Astrocyte (in vitro differentiated cells and primary cell): Measurements from ENCODE around the gene DUOX2. TPM values are rescaled to one million over a fixed set of nuclear protein-coding genes. Genes with fewer than 3 reads are reported as not detected.
"Not testable (repeated sequence)": the region's sequence is repeated elsewhere in the genome, so short reads cannot be mapped to it uniquely, and the experiment has no call there.

Experiments
- DNase-seq: peaks from one replicate; pipeline ENCODE4 v3.0.0-alpha.2; 2010; ENCODE audit warnings: low read depth
- FAIRE-seq: peaks from 2 replicates; lab custom pipeline; 2011; peaks lifted over from hg19 to GRCh38; lab: Jason Lieb, UNC
- H2AFZ ChIP-seq: 2 replicates; pipeline ENCODE4 v1.6.0; 2012; ENCODE audit warnings: low read depth, low read length, inconsistent platforms
- H3K27ac ChIP-seq: 2 replicates; pipeline ENCODE4 v1.5.1; 2011; ENCODE audit warnings: low read depth, low read length, inconsistent platforms
- H3K27me3 ChIP-seq: 2 replicates; pipeline ENCODE4 v1.6.0; 2011; ENCODE audit warnings: low read length, inconsistent platforms; ENCODE audit not compliant: insufficient read depth
- H3K36me3 ChIP-seq: 2 replicates; pipeline ENCODE4 v1.5.1; 2011; ENCODE audit warnings: low read length, inconsistent platforms; ENCODE audit not compliant: insufficient read depth
- H3K4me1 ChIP-seq: 2 replicates; pipeline ENCODE4 v1.5.1; 2011; ENCODE audit warnings: low read length, inconsistent platforms; ENCODE audit not compliant: insufficient read depth
- H3K4me2 ChIP-seq: 2 replicates; pipeline ENCODE4 v1.6.0; 2012; ENCODE audit warnings: low read length, inconsistent platforms
- H3K4me3 ChIP-seq: 2 replicates; pipeline ENCODE4 v1.5.1; 2011; ENCODE audit warnings: low read depth, mild to moderate bottlenecking, low read length, inconsistent platforms; ENCODE audit not compliant: insufficient read depth
- H3K79me2 ChIP-seq: 2 replicates; pipeline ENCODE4 v1.6.0; 2012; ENCODE audit warnings: mild to moderate bottlenecking, low read length, inconsistent platforms; ENCODE audit not compliant: insufficient read depth
- H3K9ac ChIP-seq: 2 replicates; pipeline ENCODE4 v1.6.0; 2012; ENCODE audit warnings: mild to moderate bottlenecking, low read length, inconsistent platforms
- H3K9me3 ChIP-seq: 2 replicates; pipeline ENCODE4 v1.5.1; 2012; ENCODE audit warnings: low read depth, mild to moderate bottlenecking, low read length, inconsistent platforms; ENCODE audit not compliant: insufficient read depth
- H4K20me1 ChIP-seq: 2 replicates; pipeline ENCODE4 v1.6.0; 2012; ENCODE audit warnings: low read length, inconsistent platforms; ENCODE audit not compliant: insufficient read depth
- H3K27ac Mint-ChIP-seq: one replicate; pipeline ENCODE4 v1.8.0; 2021; ENCODE audit warnings: mild to moderate bottlenecking, mixed read lengths; ENCODE audit not compliant: unreplicated experiment
- H3K27me3 Mint-ChIP-seq: one replicate; pipeline ENCODE4 v1.8.0; 2021; ENCODE audit warnings: low read depth, mixed read lengths; ENCODE audit not compliant: unreplicated experiment
- H3K36me3 Mint-ChIP-seq: one replicate; pipeline ENCODE4 v1.8.0; 2021; ENCODE audit warnings: low read depth, mixed read lengths; ENCODE audit not compliant: unreplicated experiment
- H3K4me1 Mint-ChIP-seq: one replicate; pipeline ENCODE4 v1.8.0; 2021; ENCODE audit warnings: low read depth, mixed read lengths; ENCODE audit not compliant: unreplicated experiment
- H3K4me3 Mint-ChIP-seq: one replicate; pipeline ENCODE4 v1.8.0; 2021; ENCODE audit warnings: mild to moderate bottlenecking, moderate library complexity, mixed read lengths; ENCODE audit not compliant: unreplicated experiment
- H3K9me3 Mint-ChIP-seq: one replicate; pipeline ENCODE4 v1.8.0; 2021; ENCODE audit warnings: mild to moderate bottlenecking, mixed read lengths; ENCODE audit not compliant: unreplicated experiment
- EZH2 ChIP-seq: IDR thresholded peaks from 2 replicates; pipeline ENCODE4 v1.6.1; 2012; ENCODE audit warnings: mild to moderate bottlenecking, low read length, inconsistent platforms; ENCODE audit not compliant: insufficient read depth
- total RNA-seq: library from RNA; stranded (reverse); gene quantifications from 2 replicates; pipeline ENCODE4 v1.2.1, GENCODE V29; 2021
- TF ChIP-seq, protein P1 (sequence below): IDR thresholded peaks from 2 replicates; pipeline ENCODE4 v1.5.1; 2011; ENCODE audit warnings: low read depth, mild to moderate bottlenecking, inconsistent platforms, low read length, moderate library complexity; ENCODE audit not compliant: insufficient read depth

The DUOX2 gene
- total RNA-seq, 1 donor from 2014 or later, result 0.14 TPM

DNA sequence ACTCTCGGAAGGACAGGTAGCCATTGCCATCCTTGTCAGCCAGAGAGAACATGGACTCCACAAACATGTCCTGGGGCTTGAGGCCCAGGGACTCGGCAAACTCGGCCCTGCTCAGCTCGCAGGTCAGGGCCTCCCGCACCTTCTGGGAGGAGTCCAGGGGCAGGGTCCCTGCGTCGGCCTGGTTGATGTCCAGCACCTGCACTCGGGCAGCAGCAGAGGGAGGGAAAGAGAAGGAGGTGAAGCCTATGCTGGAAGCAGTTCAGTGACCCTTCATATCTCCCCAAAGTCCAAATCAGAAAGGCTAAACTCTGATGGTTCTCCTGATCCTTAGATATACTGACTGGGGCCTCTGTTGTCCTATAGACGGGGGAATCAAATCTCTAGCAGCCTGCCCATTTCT lies 9.8 kb downstream of the DUOX2 start:
- peaks cover 68% of the 10 kb centered on the region for H3K27me3 Mint-ChIP-seq
- H3K4me3 Mint-ChIP-seq, H3K4me3 ChIP-seq, H3K4me2 ChIP-seq, H3K36me3 ChIP-seq, H3K9ac ChIP-seq, H3K4me1 Mint-ChIP-seq, H2AFZ ChIP-seq, H3K9me3 Mint-ChIP-seq, H4K20me1 ChIP-seq, H3K9me3 ChIP-seq, H3K27ac ChIP-seq, H3K4me1 ChIP-seq, FAIRE-seq, DNase-seq, H3K27ac Mint-ChIP-seq, H3K36me3 Mint-ChIP-seq, H3K79me2 ChIP-seq: not testable (repeated sequence)
- peaks cover 17% of the 10 kb centered on the region for H3K27me3 ChIP-seq

DNA sequence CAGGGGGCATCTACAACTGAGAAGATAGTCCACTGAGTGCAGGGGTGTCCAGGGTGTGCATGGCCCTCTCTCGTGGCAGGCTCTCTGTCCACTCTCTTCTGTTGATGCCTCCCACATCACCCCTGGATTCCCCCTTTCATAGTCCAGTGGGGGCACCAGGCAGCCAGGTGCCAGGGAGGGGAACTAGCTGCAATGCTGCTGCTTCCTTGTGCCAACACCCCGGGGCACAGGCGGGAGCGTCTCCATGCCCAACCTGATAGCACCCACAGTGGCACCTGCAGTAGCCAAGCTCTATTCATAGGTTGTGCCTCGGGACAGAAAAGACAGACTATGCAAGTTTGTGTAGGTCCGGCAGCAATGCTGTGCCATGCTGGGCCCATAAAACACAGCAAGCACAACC lies 11.7 kb downstream of the DUOX2 start:
- H3K27ac Mint-ChIP-seq, result no peak overlapping the region
- no peak for TF ChIP-seq EZH2
- TF ChIP-seq, protein P1, sequence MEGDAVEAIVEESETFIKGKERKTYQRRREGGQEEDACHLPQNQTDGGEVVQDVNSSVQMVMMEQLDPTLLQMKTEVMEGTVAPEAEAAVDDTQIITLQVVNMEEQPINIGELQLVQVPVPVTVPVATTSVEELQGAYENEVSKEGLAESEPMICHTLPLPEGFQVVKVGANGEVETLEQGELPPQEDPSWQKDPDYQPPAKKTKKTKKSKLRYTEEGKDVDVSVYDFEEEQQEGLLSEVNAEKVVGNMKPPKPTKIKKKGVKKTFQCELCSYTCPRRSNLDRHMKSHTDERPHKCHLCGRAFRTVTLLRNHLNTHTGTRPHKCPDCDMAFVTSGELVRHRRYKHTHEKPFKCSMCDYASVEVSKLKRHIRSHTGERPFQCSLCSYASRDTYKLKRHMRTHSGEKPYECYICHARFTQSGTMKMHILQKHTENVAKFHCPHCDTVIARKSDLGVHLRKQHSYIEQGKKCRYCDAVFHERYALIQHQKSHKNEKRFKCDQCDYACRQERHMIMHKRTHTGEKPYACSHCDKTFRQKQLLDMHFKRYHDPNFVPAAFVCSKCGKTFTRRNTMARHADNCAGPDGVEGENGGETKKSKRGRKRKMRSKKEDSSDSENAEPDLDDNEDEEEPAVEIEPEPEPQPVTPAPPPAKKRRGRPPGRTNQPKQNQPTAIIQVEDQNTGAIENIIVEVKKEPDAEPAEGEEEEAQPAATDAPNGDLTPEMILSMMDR, result no peak
- H3K27me3 ChIP-seq, result peaks cover 13% of the 10 kb centered on the region

DNA sequence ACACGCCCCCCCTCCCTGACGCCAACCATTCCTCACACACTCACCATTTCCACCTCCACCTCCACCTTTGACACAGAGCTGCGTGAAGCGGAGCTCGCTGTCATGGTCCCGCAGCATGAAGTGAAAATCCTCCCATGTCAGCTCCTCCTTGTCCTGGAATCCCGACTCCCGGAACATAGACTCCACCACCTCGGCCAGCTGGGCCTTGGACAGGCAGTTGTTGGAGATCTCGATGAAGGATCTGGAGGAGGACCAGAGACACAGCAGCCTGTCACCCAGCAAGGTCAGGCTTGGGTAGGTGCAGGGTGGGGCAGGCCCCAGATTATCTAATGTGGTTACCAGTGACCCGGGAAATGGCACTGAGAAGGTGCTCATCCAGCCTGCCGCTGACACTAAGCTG lies 12.2 kb downstream of the DUOX2 start:
- H3K27me3 Mint-ChIP-seq, result peaks cover 69% of the 10 kb centered on the region
- no peak overlapping the region for H3K4me3 ChIP-seq
- H3K9me3 ChIP-seq, result no peaks in the 10 kb centered on the region
- no peak overlapping the region for H3K27ac ChIP-seq
- no peak overlapping the region for H3K4me2 ChIP-seq
- no peak overlapping the region for H2AFZ ChIP-seq
- peaks cover 9% of the 10 kb centered on the region for H3K27me3 ChIP-seq
- H3K4me1 ChIP-seq, result no peaks in the 10 kb centered on the region
- H4K20me1 ChIP-seq, result no peaks in the 10 kb centered on the region
- DNase-seq, result no peak
- H3K9me3 Mint-ChIP-seq, result peaks cover 2% of the 10 kb centered on the region
- no peaks in the 10 kb centered on the region for H3K36me3 Mint-ChIP-seq
- TF ChIP-seq EZH2, result no peak
- TF ChIP-seq, protein P1, result no peak
- H3K4me1 Mint-ChIP-seq, result no peaks in the 10 kb centered on the region
- no peaks in the 10 kb centered on the region for H3K36me3 ChIP-seq
- H3K9ac ChIP-seq, result no peak overlapping the region
- no peak for FAIRE-seq
- no peak overlapping the region for H3K4me3 Mint-ChIP-seq
- H3K27ac Mint-ChIP-seq, result no peak overlapping the region
- H3K79me2 ChIP-seq, result no peaks in the 10 kb centered on the region

More for the DNA sequence above, 11.7 kb downstream of the DUOX2 start:
- Mint-ChIP-seq H3K27me3 (peaks cover 68% of the 10 kb centered on the region), H3K36me3 (no peaks in the 10 kb centered on the region), H3K9me3 (no peaks in the 10 kb centered on the region), H3K4me3 (no peak overlapping the region), H3K4me1 (no peaks in the 10 kb centered on the region)
- Histone ChIP-seq H3K36me3 (no peaks in the 10 kb centered on the region), H3K9ac (no peak overlapping the region), H3K4me3 (no peak overlapping the region), H2AFZ (no peak overlapping the region), H3K4me1 (no peaks in the 10 kb centered on the region), H3K27ac (no peak overlapping the region), H4K20me1 (no peaks in the 10 kb centered on the region), H3K4me2 (no peak overlapping the region), H3K9me3 (no peaks in the 10 kb centered on the region), H3K79me2 (no peaks in the 10 kb centered on the region)
- FAIRE-seq (no peak), DNase-seq (no peak)
